A673 (cell line): ENCODE data around the gene C20orf202. TPM values are rescaled to one million over a fixed set of nuclear protein-coding genes. Genes with fewer than 3 reads are reported as not detected.

Experiments
- BruUV-seq: library from RNA; stranded (reverse); fragments of 400-500 nt; replicated peaks from 2 replicates; lab custom pipeline; 2021; lab: Mats Ljungman, UMichigan
- CTCF ChIA-PET: fragments of 300-600 bp; sonication (Branson Sonifier 250); formaldehyde crosslinking; loops from one replicate; lab custom pipeline; 2022; ENCODE audit warnings: antibody characterized with exemption; lab: Charles Lee
- POLR2A ChIA-PET: fragments of 300-600 bp; sonication (Branson Sonifier 250); formaldehyde crosslinking; loops from one replicate; lab custom pipeline; 2022; ENCODE audit warnings: antibody characterized with exemption; ENCODE audit not compliant: low non-redundant PET; lab: Charles Lee
- DNase-seq: peaks from one replicate; pipeline ENCODE4 v3.0.0-alpha.2; 2015; ENCODE audit warnings: low spot score
- H3K27ac ChIP-seq: fragments of 200-600 bp; sonication (generic); 2 replicates; pipeline ENCODE4 v1.5.1; 2016; ENCODE audit warnings: mixed run types, low read depth, mild to moderate bottlenecking, mixed read lengths, antibody characterized with exemption, low read length; ENCODE audit not compliant: poor library complexity, severe bottlenecking
- H3K27me3 ChIP-seq: fragments of 200-600 bp; sonication (generic); replicated peaks from 2 replicates; pipeline ENCODE4 v1.6.1; 2017; ENCODE audit warnings: mixed run types, low read depth, mild to moderate bottlenecking, mixed read lengths, antibody characterized with exemption, low read length; ENCODE audit not compliant: insufficient read depth, poor library complexity
- H3K36me3 ChIP-seq: fragments of 200-600 bp; sonication (generic); 2 replicates; pipeline ENCODE4 v1.6.1; 2016; ENCODE audit warnings: mixed run types, mild to moderate bottlenecking, mixed read lengths, antibody characterized with exemption, low read length; ENCODE audit not compliant: insufficient read depth, poor library complexity, severe bottlenecking
- H3K4me1 ChIP-seq: fragments of 200-600 bp; sonication (generic); 2 replicates; pipeline ENCODE4 v1.6.1; 2017; ENCODE audit warnings: mixed run types, mild to moderate bottlenecking, mixed read lengths, antibody characterized with exemption, low read length; ENCODE audit not compliant: insufficient read depth, poor library complexity, severe bottlenecking
- H3K4me3 ChIP-seq: fragments of 200-600 bp; sonication (generic); 2 replicates; pipeline ENCODE4 v1.5.1; 2016; ENCODE audit warnings: low read depth, mixed run types, mild to moderate bottlenecking, mixed read lengths, low read length; ENCODE audit not compliant: poor library complexity, severe bottlenecking
- H3K9me3 ChIP-seq: fragments of 200-600 bp; sonication (generic); 2 replicates; pipeline ENCODE4 v1.6.1; 2016; ENCODE audit warnings: mixed run types, low read depth, mild to moderate bottlenecking, mixed read lengths, antibody characterized with exemption, low read length; ENCODE audit not compliant: poor library complexity, severe bottlenecking
- EZH2 ChIP-seq: fragments of 200-600 bp; sonication (generic); IDR thresholded peaks from 2 replicates; pipeline ENCODE4 v1.6.1; 2017; ENCODE audit warnings: borderline replicate concordance, low read depth, mild to moderate bottlenecking, mixed read lengths, antibody characterized with exemption, low read length; ENCODE audit not compliant: poor library complexity, severe bottlenecking
- intact Hi-C: fragments of 100-400 bp; cut with micrococcal nuclease; formaldehyde crosslinking; loops from one replicate; pipeline ENCODE4 v1.10.0; 2022; ENCODE audit not compliant: unreplicated experiment
- total RNA-seq: library from RNA; stranded (reverse); gene quantifications from 2 replicates; pipeline ENCODE4 v1.2.3, GENCODE V29; 2021
- TF ChIP-seq, protein P1 (sequence below): fragments of 300-800, 200-600 bp; sonication (generic); conservative IDR thresholded peaks from 2 replicates; pipeline ENCODE4 v1.5.1; 2017; ENCODE audit warnings: low read depth, mild to moderate bottlenecking, antibody characterized with exemption, low read length, moderate library complexity, mixed read lengths

C20orf202 gene
- total RNA-seq, 1 experiment from 2014 or later: not detected

DNA sequence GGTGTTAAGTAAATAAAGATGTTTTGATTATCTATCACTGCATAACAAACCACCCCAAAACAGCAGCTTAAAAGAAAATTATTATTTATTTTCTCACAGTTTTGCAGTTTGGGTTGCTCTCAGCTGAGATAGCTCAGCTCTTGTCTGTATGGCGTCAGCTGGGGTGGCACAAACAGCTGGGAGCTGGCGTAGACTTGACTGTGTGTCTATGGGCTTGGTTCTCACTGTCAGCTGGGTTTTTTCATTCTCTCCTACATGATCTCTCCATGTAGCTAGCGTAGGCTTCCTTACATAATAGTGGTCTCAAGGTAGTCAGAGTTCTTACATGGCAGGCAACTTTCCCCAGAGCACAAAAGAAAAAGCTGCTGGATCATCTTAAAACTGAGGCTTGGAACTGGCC lies 12.0 kb upstream of the C20orf202 start:
- Histone ChIP-seq H3K4me1 (no peaks in the 10 kb centered on the region), H3K9me3 (no peaks in the 10 kb centered on the region), H3K36me3 (no peaks in the 10 kb centered on the region), H3K4me3 (no peak overlapping the region), H3K27ac (no peak overlapping the region), H3K27me3 (no peaks in the 10 kb centered on the region)
- TF ChIP-seq, protein P1, sequence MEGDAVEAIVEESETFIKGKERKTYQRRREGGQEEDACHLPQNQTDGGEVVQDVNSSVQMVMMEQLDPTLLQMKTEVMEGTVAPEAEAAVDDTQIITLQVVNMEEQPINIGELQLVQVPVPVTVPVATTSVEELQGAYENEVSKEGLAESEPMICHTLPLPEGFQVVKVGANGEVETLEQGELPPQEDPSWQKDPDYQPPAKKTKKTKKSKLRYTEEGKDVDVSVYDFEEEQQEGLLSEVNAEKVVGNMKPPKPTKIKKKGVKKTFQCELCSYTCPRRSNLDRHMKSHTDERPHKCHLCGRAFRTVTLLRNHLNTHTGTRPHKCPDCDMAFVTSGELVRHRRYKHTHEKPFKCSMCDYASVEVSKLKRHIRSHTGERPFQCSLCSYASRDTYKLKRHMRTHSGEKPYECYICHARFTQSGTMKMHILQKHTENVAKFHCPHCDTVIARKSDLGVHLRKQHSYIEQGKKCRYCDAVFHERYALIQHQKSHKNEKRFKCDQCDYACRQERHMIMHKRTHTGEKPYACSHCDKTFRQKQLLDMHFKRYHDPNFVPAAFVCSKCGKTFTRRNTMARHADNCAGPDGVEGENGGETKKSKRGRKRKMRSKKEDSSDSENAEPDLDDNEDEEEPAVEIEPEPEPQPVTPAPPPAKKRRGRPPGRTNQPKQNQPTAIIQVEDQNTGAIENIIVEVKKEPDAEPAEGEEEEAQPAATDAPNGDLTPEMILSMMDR: no peak
- no peak for TF ChIP-seq EZH2
- intact Hi-C loops: no loop called here
- POLR2A ChIA-PET: no interaction called here
- no TSS peak for BruUV-seq
- CTCF ChIA-PET: interaction anchor here (0.7 kb wide), 1 partner anchor 78 kb away, joined by 3 read pairs; no protein-coding TSS in a partner anchor
- DNase-seq: no peak

DNA sequence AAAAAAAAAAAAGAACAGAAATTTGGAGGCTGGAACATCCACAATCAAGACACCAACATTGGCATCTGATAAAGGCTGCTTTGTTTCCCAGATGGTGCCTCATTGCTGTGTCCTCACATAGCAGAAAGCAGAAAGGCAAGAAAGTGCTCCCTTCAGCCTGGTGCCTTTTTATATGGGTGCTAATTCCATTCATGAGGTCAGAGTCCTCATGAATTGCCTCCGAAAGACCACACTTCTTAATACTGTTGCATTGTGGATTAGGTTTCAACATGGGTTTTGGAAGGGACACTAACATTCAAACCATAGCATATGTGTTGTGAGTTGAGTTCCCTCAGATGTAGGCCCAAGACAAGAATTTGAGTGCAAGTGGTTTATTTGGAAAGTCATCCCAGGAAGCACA lies 8.0 kb upstream of the C20orf202 start:
- no peak overlapping the region for H3K27ac ChIP-seq
- H3K4me3 ChIP-seq: no peak overlapping the region
- intact Hi-C loops: no loop called here
- no peak for DNase-seq
- ChIA-PET CTCF (no interaction called here), POLR2A (no interaction called here)
- H3K27me3 ChIP-seq: no peaks in the 10 kb centered on the region
- no peaks in the 10 kb centered on the region for H3K36me3 ChIP-seq
- no peaks in the 10 kb centered on the region for H3K4me1 ChIP-seq
- TF ChIP-seq EZH2: no peak
- TF ChIP-seq, protein P1: no peak
- BruUV-seq: no TSS peak
- no peaks in the 10 kb centered on the region for H3K9me3 ChIP-seq

DNA sequence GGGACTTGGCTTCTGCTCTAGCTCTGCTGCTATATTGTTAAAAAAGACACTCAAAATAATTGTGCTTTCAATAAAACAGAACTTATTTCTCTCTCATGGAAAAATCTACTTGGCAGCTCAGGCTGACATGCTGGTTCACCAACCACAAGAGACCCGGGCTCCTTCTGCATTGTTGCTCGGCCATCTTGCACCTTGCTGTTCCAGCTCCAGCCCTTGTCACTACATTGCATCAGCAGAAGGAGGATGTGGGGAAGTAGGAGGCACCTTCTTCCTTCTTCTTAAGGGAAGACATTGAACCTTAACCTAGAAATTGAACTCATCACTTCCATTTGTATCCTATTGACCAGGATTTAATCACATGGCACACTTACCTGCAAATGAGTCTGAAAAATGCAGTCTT lies 6.6 kb upstream of the C20orf202 start:
- no peak for TF ChIP-seq EZH2
- TF ChIP-seq, protein P1: no peak
- Histone ChIP-seq H3K9me3 (no peaks in the 10 kb centered on the region), H3K4me1 (no peaks in the 10 kb centered on the region), H3K36me3 (no peaks in the 10 kb centered on the region), H3K27me3 (no peaks in the 10 kb centered on the region), H3K4me3 (no peak overlapping the region), H3K27ac (no peak overlapping the region)
- ChIA-PET POLR2A (no interaction called here), CTCF (no interaction called here)
- no peak for DNase-seq
- no TSS peak for BruUV-seq
- intact Hi-C loops: no loop called here
